KMS-11 (cell line): ENCODE data around the gene GALNT17.

ENCODE experiments used
- H2AFZ ChIP-seq: fragments of 200-600 bp; sonication (generic); 2 replicates; pipeline ENCODE4 v1.6.1; 2016; ENCODE audit warnings: antibody characterized with exemption, mixed run types, low read depth
- H3K27ac ChIP-seq: fragments of 200-600 bp; sonication (generic); 2 replicates; pipeline ENCODE4 v1.6.1; 2016; ENCODE audit warnings: mild to moderate bottlenecking, mixed run types
- H3K27me3 ChIP-seq: fragments of 200-600 bp; sonication (generic); 2 replicates; pipeline ENCODE4 v1.6.1; 2017; ENCODE audit warnings: mild to moderate bottlenecking, low read depth, mixed run types, moderate library complexity; ENCODE audit not compliant: insufficient read depth
- H3K36me3 ChIP-seq: fragments of 200-600 bp; sonication (generic); 2 replicates; pipeline ENCODE4 v1.6.1; 2017; ENCODE audit warnings: mild to moderate bottlenecking, mixed run types; ENCODE audit not compliant: insufficient read depth
- H3K4me1 ChIP-seq: fragments of 200-600 bp; sonication (generic); 2 replicates; pipeline ENCODE4 v1.6.1; 2016; ENCODE audit warnings: mild to moderate bottlenecking, low read depth, mixed run types; ENCODE audit not compliant: poor library complexity, severe bottlenecking
- H3K4me2 ChIP-seq: fragments of 200-600 bp; sonication (generic); 2 replicates; pipeline ENCODE4 v1.7.0; 2016; ENCODE audit warnings: mild to moderate bottlenecking, mixed run types
- H3K4me3 ChIP-seq: fragments of 200-600 bp; sonication (generic); IDR thresholded peaks from 2 replicates; pipeline ENCODE4 v1.6.1; 2017; ENCODE audit warnings: low read depth, low read length, mixed read lengths; ENCODE audit not compliant: insufficient read depth
- H3K79me2 ChIP-seq: fragments of 200-600 bp; sonication (generic); 2 replicates; pipeline ENCODE4 v1.6.1; 2016; ENCODE audit warnings: low read depth, mixed run types; ENCODE audit not compliant: insufficient read depth
- H3K9ac ChIP-seq: fragments of 200-600 bp; sonication (generic); 2 replicates; pipeline ENCODE4 v1.6.1; 2016; ENCODE audit warnings: mild to moderate bottlenecking, mixed run types
- H4K20me1 ChIP-seq: fragments of 200-600 bp; sonication (generic); 2 replicates; pipeline ENCODE4 v1.6.1; 2016; ENCODE audit warnings: mild to moderate bottlenecking, mixed run types; ENCODE audit not compliant: insufficient read depth
- CTCF ChIP-seq: fragments of 200-600 bp; sonication (generic); conservative IDR thresholded peaks from 2 replicates; pipeline ENCODE4 v1.6.1; 2017; ENCODE audit warnings: low read depth, mild to moderate bottlenecking, antibody characterized with exemption, low read length, moderate library complexity, mixed read lengths

GALNT17 gene

GRCh38 chr7:71182438-71182935, 50.5 kb downstream of the GALNT17 start:
- Histone ChIP-seq H3K79me2 (no peaks in the 10 kb centered on the region), H3K4me2 (no peak overlapping the region), H3K27ac (no peak overlapping the region), H3K9ac (no peak overlapping the region), H3K36me3 (no peaks in the 10 kb centered on the region), H3K27me3 (no peaks in the 10 kb centered on the region), H3K4me1 (no peaks in the 10 kb centered on the region), H4K20me1 (no peaks in the 10 kb centered on the region), H3K4me3 (no peak overlapping the region), H2AFZ (no peak overlapping the region)
- TF ChIP-seq CTCF: no peak

- H2AFZ ChIP-seq: no peak overlapping the region
Observed at GRCh38 chr7:71184136-71184535, 52.2 kb downstream of the GALNT17 start.

GRCh38 chr7:71184609-71185008, 52.7 kb downstream of the GALNT17 start:
- no peaks in the 10 kb centered on the region for H4K20me1 ChIP-seq
- H3K27ac ChIP-seq: no peak overlapping the region
- H3K4me1 ChIP-seq: no peaks in the 10 kb centered on the region
- no peak for TF ChIP-seq CTCF
- no peak overlapping the region for H2AFZ ChIP-seq
- no peak overlapping the region for H3K4me3 ChIP-seq
- no peak overlapping the region for H3K4me2 ChIP-seq
- H3K36me3 ChIP-seq: no peaks in the 10 kb centered on the region
- H3K79me2 ChIP-seq: no peaks in the 10 kb centered on the region
- H3K27me3 ChIP-seq: no peaks in the 10 kb centered on the region
- H3K9ac ChIP-seq: no peak overlapping the region

More at GRCh38 chr7:71184136-71184535, 52.2 kb downstream of the GALNT17 start:
- H3K27me3 ChIP-seq: no peaks in the 10 kb centered on the region
- no peaks in the 10 kb centered on the region for H3K79me2 ChIP-seq
- H3K9ac ChIP-seq: no peak overlapping the region
- H3K36me3 ChIP-seq: no peaks in the 10 kb centered on the region
- H3K4me3 ChIP-seq: no peak overlapping the region
- no peak overlapping the region for H3K4me2 ChIP-seq
- H3K4me1 ChIP-seq: no peaks in the 10 kb centered on the region
- H3K27ac ChIP-seq: no peak overlapping the region
- H4K20me1 ChIP-seq: no peaks in the 10 kb centered on the region
- no peak for TF ChIP-seq CTCF

- H3K4me2 ChIP-seq: no peak overlapping the region
- H3K4me1 ChIP-seq: no peaks in the 10 kb centered on the region
- no peaks in the 10 kb centered on the region for H3K79me2 ChIP-seq
- no peaks in the 10 kb centered on the region for H3K36me3 ChIP-seq
- H4K20me1 ChIP-seq: no peaks in the 10 kb centered on the region
- no peak for TF ChIP-seq CTCF
- no peaks in the 10 kb centered on the region for H3K27me3 ChIP-seq
- H3K4me3 ChIP-seq: no peak overlapping the region
- no peak overlapping the region for H3K9ac ChIP-seq
- no peak overlapping the region for H3K27ac ChIP-seq
- H2AFZ ChIP-seq: no peak overlapping the region
Observed at GRCh38 chr7:71186535-71187057, 54.7 kb downstream of the GALNT17 start.
